HepG2 (cell line): ENCODE measurements around the gene DUSP7. TPM values are rescaled to one million over a fixed set of nuclear protein-coding genes. Genes with fewer than 3 reads are reported as not detected.

Source experiments
- ATAC-seq: fragments of 200-7000 bp; cut with Tn5 transposase; 3 replicates; pipeline ENCODE4 v1.9.1; 2020; ENCODE audit warnings: mild to moderate bottlenecking, moderate library complexity
- BruUV-seq: library from RNA; stranded (reverse); fragments of 400-500 nt; replicated peaks from 2 replicates; lab custom pipeline; 2021; lab: Mats Ljungman, UMichigan
- CTCF ChIA-PET: fragments of 300-600 bp; formaldehyde crosslinking; extraction: SDS; loops from one replicate; lab custom pipeline; 2021; ENCODE audit warnings: low total read pairs, inconsistent platforms, low intra/inter-chr PET ratio; lab: Yijun Ruan, JAX
- POLR2A ChIA-PET: fragments of 350-600 bp; sonication (Branson Sonifier 250); formaldehyde crosslinking; loops from one replicate; lab custom pipeline; 2020; ENCODE audit warnings: antibody characterized with exemption, inconsistent platforms; lab: Yijun Ruan, JAX
- DNase-seq: peaks from one replicate; pipeline ENCODE4 v3.0.0-alpha.2; 2015; ENCODE audit warnings: low spot score
- FAIRE-seq: peaks from 3 replicates; lab custom pipeline; 2011; peaks lifted over from hg19 to GRCh38; lab: Jason Lieb, UNC
- H2AFZ ChIP-seq: one replicate; pipeline ENCODE4 v1.6.1; 2011; ENCODE audit warnings: low read length, inconsistent platforms
- H3K27ac ChIP-seq: fragments of 300-600 bp; 3 replicates; pipeline ENCODE4 v1.8.0; 2011; ENCODE audit warnings: mixed run types, mild to moderate bottlenecking, mixed read lengths, low read length, inconsistent platforms; ENCODE audit not compliant: insufficient read depth; ENCODE audit errors: extremely low read length
- H3K27me3 ChIP-seq, 2 experiments: fragments of 200-600 bp in 1 of 2; 2 replicates in 1 of 2; 3 replicates in 1 of 2; pipeline versions ENCODE4 v1.6.0 to v1.8.0; 2011; ENCODE audit warnings: low read length in 2 of 2, mild to moderate bottlenecking in 2 of 2, moderate library complexity in 2 of 2, inconsistent platforms in 1 of 2; ENCODE audit not compliant: insufficient read depth in 2 of 2, control insufficient read depth in 1 of 2
- H3K36me3 ChIP-seq, 2 experiments: fragments of 200-600 bp in 1 of 2; replicated peaks in 1 of 2; 2 replicates in 1 of 2; 3 replicates in 1 of 2; pipeline versions ENCODE4 v1.5.1 to v1.8.0; 2011; ENCODE audit warnings: low read length in 2 of 2, inconsistent platforms in 1 of 2; ENCODE audit not compliant: insufficient read depth in 2 of 2, control insufficient read depth in 1 of 2
- H3K4me1 ChIP-seq: 2 replicates; pipeline ENCODE4 v1.5.1; 2012; ENCODE audit warnings: low read length, inconsistent platforms; ENCODE audit not compliant: insufficient read depth
- H3K4me2 ChIP-seq: 2 replicates; pipeline ENCODE4 v1.6.0; 2011; ENCODE audit warnings: low read depth, low read length, inconsistent platforms
- H3K4me3 ChIP-seq, 3 experiments: fragments of 200-600 bp in 1 of 3; sonication (generic), shearing (Covaris generic) in 1 of 3; replicated peaks in 1 of 3; 2 replicates each; pipeline ENCODE4 v1.5.1; 2011 to 2016; ENCODE audit warnings: low read length in 3 of 3, inconsistent platforms in 2 of 3, low read depth in 2 of 3, mild to moderate bottlenecking in 2 of 3, control low read depth in 1 of 3, mixed read lengths in 1 of 3; ENCODE audit not compliant: insufficient read depth in 1 of 3
- H3K79me2 ChIP-seq: one replicate; pipeline ENCODE4 v1.6.1; 2011; ENCODE audit warnings: low read length, inconsistent platforms; ENCODE audit not compliant: insufficient read depth
- H3K9ac ChIP-seq: 2 replicates; pipeline ENCODE4 v1.6.0; 2011; ENCODE audit warnings: mild to moderate bottlenecking, low read depth, low read length, inconsistent platforms; ENCODE audit not compliant: insufficient read depth
- H3K9me3 ChIP-seq: 2 replicates; pipeline ENCODE4 v1.5.1; 2012; ENCODE audit warnings: mild to moderate bottlenecking, low read length
- H4K20me1 ChIP-seq: 2 replicates; pipeline ENCODE4 v1.6.0; 2011; ENCODE audit warnings: inconsistent platforms, mild to moderate bottlenecking, low read length, moderate library complexity; ENCODE audit not compliant: insufficient read depth
- NCOA1 ChIP-seq: sonication (generic); formaldehyde crosslinking; IDR thresholded peaks from 2 replicates; pipeline ENCODE4 v1.9.0; 2021; ENCODE audit warnings: missing genetic modification reagents
- NPAS2 ChIP-seq: sonication (generic); formaldehyde crosslinking; IDR thresholded peaks from 2 replicates; pipeline ENCODE4 v1.8.0; 2022; ENCODE audit warnings: mild to moderate bottlenecking, missing genetic modification reagents, borderline replicate concordance
- RBAK ChIP-seq: sonication (generic); formaldehyde crosslinking; IDR thresholded peaks from 2 replicates; pipeline ENCODE4 v1.5.1; 2020; ENCODE audit warnings: mild to moderate bottlenecking, missing genetic modification reagents
- ZNF251 ChIP-seq: sonication (generic); formaldehyde crosslinking; IDR thresholded peaks from 2 replicates; pipeline ENCODE4 v1.9.0; 2021; ENCODE audit warnings: mild to moderate bottlenecking, missing genetic modification reagents
- ZNF274 ChIP-seq: sonication (generic); formaldehyde crosslinking; IDR thresholded peaks from 2 replicates; pipeline ENCODE4 v1.5.1; 2020; ENCODE audit warnings: mild to moderate bottlenecking, missing genetic modification reagents
- WGBS: methylation state at CpG from one replicate; pipeline ENCODE4 v1.1.6; 2017; ENCODE audit warnings: low lambda C conversion rate; 5-methylcytosine and 5-hydroxymethylcytosine counted together
- in situ Hi-C: cut with HindIII; loops from 2 replicates; pipeline ENCODE4 v1.10.0; 2017; ENCODE audit warnings: low pct_unique_long_range_greater_than_20kb; ENCODE audit not compliant: extremely low pct_ligation_motif_present
- intact Hi-C: fragments of 100-400 bp; cut with micrococcal nuclease; formaldehyde crosslinking; loops from one replicate; pipeline ENCODE4 v1.10.0; 2022; ENCODE audit not compliant: unreplicated experiment
- polyA plus RNA-seq, 8 experiments: library from polyadenylated mRNA; depleted of rRNA in 3 of 8; stranded (reverse) in 7 of 8; unstranded in 1 of 8; fragments of >200 nt; fragmentation: Illumina TruSeq in 4 of 8; extraction: Trizol in 4 of 8; gene quantifications; 2 replicates each; pipeline versions ENCODE4 v1.2.1 to v1.2.3, GENCODE V29; 2011 to 2016; ENCODE audit warnings: low read depth in 4 of 8, missing spikeins in 1 of 8, mixed read lengths in 1 of 8; ENCODE audit not compliant: insufficient read depth in 1 of 8
- total RNA-seq, 5 experiments: library from RNA; depleted of rRNA; stranded (reverse); fragments of >200 nt; fragmentation: Illumina TruSeq; extraction: Trizol; gene quantifications; 2 replicates each; pipeline ENCODE4 v1.2.3, GENCODE V29; 2016; ENCODE audit warnings: low read depth in 1 of 5
- TF ChIP-seq, protein P1 (sequence below): sonication (generic); formaldehyde crosslinking; IDR thresholded peaks from 2 replicates; pipeline ENCODE4 v1.4.0; 2020; ENCODE audit warnings: missing genetic modification reagents
- TF ChIP-seq, protein P2 (sequence below): sonication (generic); formaldehyde crosslinking; IDR thresholded peaks from 2 replicates; pipeline ENCODE4 v1.4.0; 2020; ENCODE audit warnings: mild to moderate bottlenecking, missing genetic modification reagents

The DUSP7 gene
- total and polyA plus RNA-seq, 2 of the 13 experiments (the other 11 are each of a cell fraction or from before 2014, with no cell fraction given), result 6.6 to 8.8 TPM

DNA sequence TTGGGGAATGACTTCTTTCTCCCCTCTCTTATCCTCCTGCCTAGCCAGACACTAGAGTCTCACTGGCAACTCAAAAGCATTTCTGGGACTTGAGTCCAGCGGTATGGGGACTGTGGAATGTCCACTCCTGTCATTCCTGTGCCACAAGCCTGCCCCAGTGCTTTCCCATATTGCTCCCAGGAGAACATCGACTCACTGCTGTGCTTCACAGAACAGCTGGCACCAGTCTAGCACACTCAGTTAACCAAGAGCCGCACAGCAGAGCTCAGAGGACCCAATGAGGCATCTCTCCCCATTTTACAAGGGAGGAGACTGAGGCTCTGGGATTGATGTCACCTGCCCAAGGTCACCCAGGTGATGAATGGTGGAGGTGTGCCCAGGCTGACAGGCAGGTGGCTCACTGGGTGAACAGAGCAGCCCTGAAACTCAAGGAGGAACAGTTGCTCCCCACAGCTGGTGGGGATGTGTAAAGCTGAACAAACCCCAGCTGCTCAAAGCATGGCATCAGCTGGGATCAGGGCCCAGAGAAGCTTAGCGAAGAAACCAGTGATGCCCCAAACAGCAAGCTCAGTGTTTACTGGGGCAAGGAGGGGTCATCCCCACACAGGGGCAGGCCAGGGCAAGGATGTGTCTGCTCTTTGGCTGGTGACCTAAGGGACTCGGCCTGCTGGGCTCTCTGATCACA is 35.4 kb upstream of the DUSP7 start:
- ChIA-PET CTCF (no interaction called here), POLR2A (no interaction called here)
- Histone ChIP-seq H3K79me2 (no peaks in the 10 kb centered on the region), H3K27ac (no peak overlapping the region), H3K9me3 (no peaks in the 10 kb centered on the region), H3K9ac (no peak overlapping the region)
- 83% methylated on average over 3 of the region's 5 CpGs for WGBS
- intact Hi-C loops, result no loop called here
- no peak for FAIRE-seq
- TF ChIP-seq, protein P1, sequence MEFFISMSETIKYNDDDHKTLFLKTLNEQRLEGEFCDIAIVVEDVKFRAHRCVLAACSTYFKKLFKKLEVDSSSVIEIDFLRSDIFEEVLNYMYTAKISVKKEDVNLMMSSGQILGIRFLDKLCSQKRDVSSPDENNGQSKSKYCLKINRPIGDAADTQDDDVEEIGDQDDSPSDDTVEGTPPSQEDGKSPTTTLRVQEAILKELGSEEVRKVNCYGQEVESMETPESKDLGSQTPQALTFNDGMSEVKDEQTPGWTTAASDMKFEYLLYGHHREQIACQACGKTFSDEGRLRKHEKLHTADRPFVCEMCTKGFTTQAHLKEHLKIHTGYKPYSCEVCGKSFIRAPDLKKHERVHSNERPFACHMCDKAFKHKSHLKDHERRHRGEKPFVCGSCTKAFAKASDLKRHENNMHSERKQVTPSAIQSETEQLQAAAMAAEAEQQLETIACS (CRISPR knock-in tag), result no peak
- no peak for TF ChIP-seq NCOA1 (CRISPR knock-in tag)
- no peak for TF ChIP-seq NPAS2 (CRISPR knock-in tag)
- no peak for TF ChIP-seq ZNF274 (CRISPR knock-in tag)
- TF ChIP-seq ZNF251 (CRISPR knock-in tag), result no peak
- TF ChIP-seq, protein P2, sequence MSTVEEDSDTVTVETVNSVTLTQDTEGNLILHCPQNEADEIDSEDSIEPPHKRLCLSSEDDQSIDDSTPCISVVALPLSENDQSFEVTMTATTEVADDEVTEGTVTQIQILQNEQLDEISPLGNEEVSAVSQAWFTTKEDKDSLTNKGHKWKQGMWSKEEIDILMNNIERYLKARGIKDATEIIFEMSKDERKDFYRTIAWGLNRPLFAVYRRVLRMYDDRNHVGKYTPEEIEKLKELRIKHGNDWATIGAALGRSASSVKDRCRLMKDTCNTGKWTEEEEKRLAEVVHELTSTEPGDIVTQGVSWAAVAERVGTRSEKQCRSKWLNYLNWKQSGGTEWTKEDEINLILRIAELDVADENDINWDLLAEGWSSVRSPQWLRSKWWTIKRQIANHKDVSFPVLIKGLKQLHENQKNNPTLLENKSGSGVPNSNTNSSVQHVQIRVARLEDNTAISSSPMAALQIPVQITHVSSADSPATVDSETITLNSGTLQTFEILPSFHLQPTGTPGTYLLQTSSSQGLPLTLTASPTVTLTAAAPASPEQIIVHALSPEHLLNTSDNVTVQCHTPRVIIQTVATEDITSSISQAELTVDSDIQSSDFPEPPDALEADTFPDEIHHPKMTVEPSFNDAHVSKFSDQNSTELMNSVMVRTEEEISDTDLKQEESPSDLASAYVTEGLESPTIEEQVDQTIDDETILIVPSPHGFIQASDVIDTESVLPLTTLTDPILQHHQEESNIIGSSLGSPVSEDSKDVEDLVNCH, result no peak
- TF ChIP-seq RBAK (CRISPR knock-in tag), result no peak
- TF ChIP-seq, all 625 proteins: peak for 0
- Histone ChIP-seq H4K20me1 (no peaks in the 10 kb centered on the region), H3K4me1 (peaks cover 50% of the 10 kb centered on the region), H3K27me3 (no peaks in the 10 kb centered on the region), H3K4me3 (no peak overlapping the region), H2AFZ (no peak overlapping the region), H3K4me2 (no peak overlapping the region), H3K36me3 (peaks cover 0 to 27% of the 10 kb centered on the region in 2 experiments; a peak in 3 of 5 replicates)
- ATAC-seq (no peak), DNase-seq (no peak)
- BruUV-seq, result no TSS peak
- in situ Hi-C loops, result no loop called here
